Bronchial smooth muscle cell (primary cell): Measurements from ENCODE around the gene S100A1. TPM values are rescaled to one million over a fixed set of nuclear protein-coding genes. Genes with fewer than 3 reads are reported as not detected.

Experiments used
- total RNA-seq: library from RNA; depleted of rRNA; stranded (reverse); fragments of >200 nt; gene quantifications from 2 replicates; pipeline ENCODE4 v1.2.1, GENCODE V29; 2014

The S100A1 gene
- 0.63 TPM in 1 of 2 replicates, not detected in the other for total RNA-seq

DNA sequence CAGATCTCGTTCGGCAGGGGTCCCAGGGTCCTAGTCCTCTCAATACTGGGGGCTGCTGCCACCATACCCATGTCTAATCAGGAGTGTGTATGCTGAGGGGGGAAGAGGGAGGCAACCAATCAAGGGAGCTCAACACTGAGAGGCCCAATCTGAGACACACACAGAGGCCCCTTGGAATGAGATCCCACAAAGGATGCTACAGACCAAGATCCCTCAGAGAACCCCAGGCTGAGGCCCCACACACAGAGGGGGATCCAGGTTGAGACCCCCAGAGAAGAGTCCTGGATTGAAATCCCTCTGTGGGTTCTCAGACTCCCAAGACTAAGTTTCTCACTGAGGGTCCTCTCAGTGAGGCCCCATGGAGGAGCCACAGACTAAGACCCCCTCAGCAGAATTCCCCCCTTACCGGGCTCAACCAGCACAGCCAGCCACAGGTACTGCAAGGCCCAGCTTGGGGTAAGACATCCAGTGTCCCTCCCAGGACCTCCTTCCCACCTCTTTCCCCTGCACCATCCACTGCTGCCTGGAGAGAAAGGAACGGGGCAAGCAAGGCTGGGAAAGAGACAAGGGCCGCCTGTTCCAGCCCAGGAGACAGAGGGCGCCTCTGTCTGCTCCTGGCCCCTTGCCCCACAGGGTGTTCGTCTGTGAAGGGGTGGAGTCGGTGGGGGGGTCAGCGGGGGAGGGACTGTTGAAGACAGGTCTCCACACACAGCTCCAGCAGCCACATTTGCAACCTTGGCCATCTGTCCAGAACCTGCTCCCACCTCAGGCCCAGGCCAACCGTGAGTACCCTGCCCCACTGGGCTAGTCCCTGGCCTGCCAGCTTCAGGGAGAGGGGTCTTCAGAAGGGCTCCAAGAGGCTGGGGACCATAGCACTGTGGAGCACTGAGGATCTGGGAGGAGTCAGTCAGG, at the start of gene S100A1:
Gene S100A1 (plus strand): TSS at position 720 of the 912 bp plus-strand sequence. CDS start 2,088 bp downstream, outside the sequence.

DNA sequence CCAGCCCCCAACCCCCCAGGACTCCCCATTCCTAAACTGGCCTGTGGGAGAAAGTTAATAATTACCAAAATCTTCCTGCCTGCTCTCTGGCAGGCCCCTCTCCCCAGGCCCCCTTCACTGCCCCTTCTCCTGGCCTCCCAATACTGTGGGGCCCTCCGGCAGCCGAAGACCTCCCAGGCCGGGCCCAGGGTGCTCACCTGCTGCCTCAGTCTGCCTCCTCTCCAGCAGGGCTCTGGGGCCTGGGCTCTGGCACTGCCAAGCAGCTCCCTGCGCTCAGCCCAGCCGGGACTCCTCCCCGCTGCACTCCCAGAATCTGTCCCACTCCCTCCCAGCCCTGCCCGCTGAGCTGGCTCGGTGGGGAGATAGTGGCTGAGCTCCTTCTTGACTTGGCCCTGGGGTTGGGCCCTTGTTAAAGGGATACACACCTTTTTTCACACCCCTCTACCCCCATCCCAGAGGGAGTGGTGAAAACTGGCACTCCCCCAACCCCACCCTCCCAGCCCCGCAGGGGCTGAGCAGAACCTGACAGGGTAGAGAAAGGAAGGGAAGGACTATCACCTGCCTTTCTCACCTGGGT, 15.4 kb upstream of the S100A1 start, which contains the start of gene S100A16:
Gene S100A16 (minus strand): TSS at position 383 of the 577 bp plus-strand sequence. CDS start 4,986 bp downstream, outside the sequence.

GRCh38 chr1:153616144-153616916, 11.9 kb upstream of the S100A1 start, which contains the start of gene S100A14:
TSS of gene S100A14 (minus strand) at chr1:153616325. CDS start at chr1:153615858, 467 bp downstream.

DNA sequence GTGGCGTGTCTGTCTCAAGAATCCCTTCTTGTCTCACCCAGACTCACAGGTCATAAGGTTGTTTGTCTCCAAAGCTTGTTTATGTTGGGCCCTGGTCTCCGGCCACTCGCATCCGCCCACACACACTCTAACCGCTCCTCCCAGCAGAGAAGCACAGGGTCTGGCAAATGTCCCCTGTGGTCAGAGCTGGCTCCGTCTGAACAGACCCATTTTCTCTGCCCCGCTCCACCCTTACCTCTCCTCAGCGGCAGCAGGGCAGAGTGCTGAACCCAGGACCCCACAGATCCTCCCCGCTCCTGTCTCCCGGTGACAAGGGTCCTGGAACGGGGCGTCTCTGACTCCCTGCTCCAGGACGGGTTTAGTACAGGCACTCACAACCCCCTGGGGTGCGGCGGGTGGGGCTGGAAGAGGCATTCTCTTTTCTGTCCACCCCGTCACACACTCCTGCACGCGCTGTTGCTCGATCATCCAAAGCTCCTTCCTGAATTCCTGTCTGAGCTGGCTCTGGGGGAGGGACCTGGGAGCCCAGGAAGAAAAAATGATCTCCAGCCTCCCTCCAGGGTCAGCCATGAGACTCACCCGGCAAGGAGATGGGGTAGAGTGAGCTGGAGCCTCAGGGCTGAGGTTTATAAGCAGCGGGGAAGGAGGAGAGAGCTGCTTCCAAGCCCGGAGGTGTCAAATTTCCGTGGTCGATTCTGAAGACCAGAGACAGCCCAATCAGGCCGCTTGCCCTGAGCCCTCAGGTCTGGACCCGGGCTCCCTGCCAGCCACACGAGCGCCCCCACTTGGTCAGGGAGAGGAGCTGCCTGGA, 1.1 kb upstream of the S100A1 start, which contains the start of gene S100A13:
Gene S100A13 (minus strand): TSS at position 602 of the 811 bp plus-strand sequence. CDS start 1,033 bp downstream, outside the sequence.

GRCh38 chr1:153633754-153634665, 5.8 kb downstream of the S100A1 start, which contains the start of gene CHTOP:
TSS of gene CHTOP (plus strand) at chr1:153634066. CDS start at chr1:153636589, 2,523 bp downstream.

GRCh38 chr1:153658400-153659174, 30.4 kb downstream of the S100A1 start, which contains the start of gene SNAPIN:
TSS of gene SNAPIN (plus strand) at chr1:153658703. CDS start at chr1:153658744, 41 bp downstream.

GRCh38 chr1:153670859-153671627, 42.8 kb downstream of the S100A1 start, which contains the start of gene ILF2:
TSS of gene ILF2 (minus strand) at chr1:153670993. CDS start at chr1:153670922, 71 bp downstream.

GRCh38 chr1:153678519-153679336, 50.5 kb downstream of the S100A1 start, which contains the start of gene NPR1:
TSS of gene NPR1 (plus strand) at chr1:153678688. CDS start at chr1:153679109, 421 bp downstream.

Other genes starting within 250 kb of the S100A1 start
- gene S100A8, start 237.4 kb upstream of the S100A1 start, total RNA-seq = 0.32 TPM in 1 of 2 replicates, not detected in the other
- not detected in 2 replicates for gene S100A7A, start 211.9 kb upstream of the S100A1 start, total RNA-seq
- not detected in 2 replicates for gene S100A7, start 167.8 kb upstream of the S100A1 start, total RNA-seq
- gene S100A6, start 92.4 kb upstream of the S100A1 start, total RNA-seq = 4,155 and 5,808 TPM in 2 replicates
- 0.77 TPM in 1 of 2 replicates, not detected in the other for gene S100A5, start 87.5 kb upstream of the S100A1 start, total RNA-seq
- 471 and 540 TPM in 2 replicates for gene S100A4, start 82.6 kb upstream of the S100A1 start, total RNA-seq
- 4.3 and 9.6 TPM in 2 replicates for gene S100A3, start 79.2 kb upstream of the S100A1 start, total RNA-seq
- 3.6 and 3.8 TPM in 2 replicates for gene S100A2, start 62.6 kb upstream of the S100A1 start, total RNA-seq
- gene S100A16, start 15.3 kb upstream of the S100A1 start, total RNA-seq = 140 and 155 TPM in 2 replicates
- 0.47 and 2.1 TPM in 2 replicates for gene S100A14, start 12.1 kb upstream of the S100A1 start, total RNA-seq
- 275 and 496 TPM in 2 replicates for gene S100A13, start 929 bp upstream of the S100A1 start, total RNA-seq
- gene CHTOP, start 5.6 kb downstream of the S100A1 start, total RNA-seq = 20.6 and 25.7 TPM in 2 replicates
- gene SNAPIN, start 30.3 kb downstream of the S100A1 start, total RNA-seq = 42.7 and 50.9 TPM in 2 replicates
- gene ILF2, start 42.6 kb downstream of the S100A1 start, total RNA-seq = 140 and 148 TPM in 2 replicates
- 1.9 and 9.4 TPM in 2 replicates for gene NPR1, start 50.3 kb downstream of the S100A1 start, total RNA-seq
- 28.5 and 32.1 TPM in 2 replicates for gene INTS3, start 99.6 kb downstream of the S100A1 start, total RNA-seq
- gene SLC27A3, start 147.0 kb downstream of the S100A1 start, total RNA-seq = 27.6 and 50.1 TPM in 2 replicates